Globus pallidus (tissue), 1 donor: Measurements from ENCODE around the gene RBMXL3.
A peak's percentile ranks its signal among the peaks of the same experiment; 100 is the strongest.
"Not testable (repeated sequence)": the region's sequence is repeated elsewhere in the genome, so short reads cannot be mapped to it uniquely, and the experiment has no call there.

Experiments
- DNase-seq: peaks from one replicate; pipeline ENCODE4 v3.0.0-alpha.2; 2015; ENCODE audit warnings: low spot score

Gene RBMXL3

DNA sequence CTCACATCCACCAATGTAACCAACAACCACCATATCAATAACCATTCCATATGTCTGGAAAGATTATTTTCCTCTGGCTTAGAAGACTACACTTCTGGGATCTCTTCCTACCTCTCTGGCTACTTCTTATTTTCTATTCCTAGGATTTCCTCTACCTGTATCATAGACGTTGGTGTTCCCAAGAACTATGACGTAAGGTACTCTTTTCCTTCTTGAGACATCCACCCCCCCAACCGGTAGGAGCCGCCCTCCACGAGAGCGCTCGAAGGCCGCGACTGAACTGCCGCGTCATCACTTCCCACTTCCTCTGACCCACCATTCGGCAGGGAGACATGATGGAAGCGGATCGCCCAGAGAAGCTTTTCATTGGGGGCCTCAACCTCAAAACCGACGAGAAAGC lies at the start of gene RBMXL3:
TSS of gene RBMXL3 (plus strand) at position 301 of the 400 bp plus-strand sequence. CDS start at position 333, 32 bp downstream.
- no peak for DNase-seq

DNA sequence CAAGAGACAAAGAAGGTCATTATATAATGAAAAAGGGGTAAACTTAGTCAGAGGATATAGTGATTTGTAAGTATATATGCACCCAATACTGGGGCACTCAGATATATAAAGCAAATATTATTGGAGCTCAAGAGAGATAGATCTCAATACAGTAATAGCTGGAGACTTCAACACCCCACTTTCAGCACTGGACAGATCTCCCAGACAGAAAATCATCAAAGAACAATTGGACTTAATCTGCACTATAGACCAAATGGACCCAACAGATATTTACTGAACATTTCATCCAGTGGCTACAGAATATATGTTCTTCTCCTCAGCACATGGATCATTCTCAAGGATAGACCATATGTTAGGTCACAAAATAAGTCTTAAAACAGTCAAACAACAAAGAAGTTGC lies 47.2 kb upstream of the RBMXL3 start:
- DNase-seq, result no peak

DNA sequence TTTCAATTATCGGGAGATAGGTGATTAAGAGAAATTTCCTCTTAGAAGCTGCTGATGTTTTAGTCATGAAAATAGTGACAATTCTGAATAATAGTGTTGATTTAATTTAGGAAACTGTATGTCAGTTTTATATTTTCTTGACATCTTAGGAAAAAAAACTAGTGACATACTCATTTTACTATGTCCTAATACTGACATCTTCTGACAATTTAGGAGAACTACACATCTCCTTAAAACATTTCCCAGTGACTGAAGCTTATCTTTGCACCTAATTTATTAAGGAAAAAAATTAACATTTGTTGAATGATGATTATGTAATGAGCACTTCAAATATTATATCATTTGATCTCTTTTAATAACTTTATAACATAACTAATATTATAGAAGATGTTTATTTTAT lies 42.0 kb upstream of the RBMXL3 start:
- DNase-seq, result no peak

DNA sequence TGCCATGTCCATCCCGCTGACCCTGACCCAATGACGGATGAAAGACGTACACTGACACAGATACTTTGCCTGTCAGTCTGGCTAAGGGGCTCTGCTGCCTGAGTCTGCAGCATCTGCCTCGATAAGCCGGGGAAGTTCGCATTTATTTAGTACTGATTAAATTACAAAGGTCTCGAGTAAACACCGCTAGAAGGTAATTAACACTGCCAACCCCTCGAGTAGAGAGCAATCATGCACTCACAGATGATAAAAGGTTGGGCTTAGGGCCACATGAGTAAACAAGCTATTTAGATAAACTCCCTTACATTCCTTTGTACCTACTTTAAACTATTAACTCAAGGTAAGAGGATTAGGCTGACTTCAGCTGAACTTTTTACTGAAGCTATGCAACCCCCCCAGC lies 16.0 kb upstream of the RBMXL3 start:
- no peak for DNase-seq

DNA sequence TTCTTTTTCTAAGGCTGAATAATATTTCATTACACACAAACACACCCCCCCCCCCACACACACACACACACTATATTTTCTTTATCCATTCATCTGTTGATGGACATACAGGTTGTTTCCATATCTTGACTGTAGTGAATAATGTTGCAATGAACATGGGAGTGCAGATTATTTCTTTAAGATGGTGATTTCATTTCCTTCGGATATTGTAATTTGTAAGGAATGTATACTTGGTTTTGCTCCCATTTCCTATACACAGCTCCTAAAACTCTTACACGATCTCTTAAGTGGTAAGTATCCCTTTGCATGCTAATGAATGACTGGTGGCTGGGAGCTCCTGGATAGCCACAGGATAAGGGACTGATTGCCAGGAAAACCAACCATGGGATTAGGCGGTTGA lies 14.7 kb upstream of the RBMXL3 start:
- DNase-seq, result no peak

DNA sequence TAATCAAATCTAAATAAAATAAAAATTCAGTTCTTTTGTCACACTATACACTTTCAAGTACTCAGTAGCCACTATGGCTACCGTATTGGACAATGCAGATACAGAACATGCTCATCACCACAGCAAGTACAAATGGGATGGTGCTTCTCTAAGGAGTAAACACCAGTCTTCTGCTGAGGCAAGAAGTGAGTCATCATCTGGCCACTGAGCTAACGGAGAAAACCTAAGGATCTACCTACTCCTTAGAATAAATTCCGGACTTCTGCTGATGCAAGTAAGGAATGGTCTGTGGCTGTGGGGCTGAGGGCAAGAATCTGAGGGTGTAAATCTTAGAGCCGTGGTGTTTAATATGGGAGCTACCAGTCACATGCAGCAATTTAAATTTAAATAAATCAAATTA lies 11.3 kb upstream of the RBMXL3 start:
- no peak for DNase-seq

DNA sequence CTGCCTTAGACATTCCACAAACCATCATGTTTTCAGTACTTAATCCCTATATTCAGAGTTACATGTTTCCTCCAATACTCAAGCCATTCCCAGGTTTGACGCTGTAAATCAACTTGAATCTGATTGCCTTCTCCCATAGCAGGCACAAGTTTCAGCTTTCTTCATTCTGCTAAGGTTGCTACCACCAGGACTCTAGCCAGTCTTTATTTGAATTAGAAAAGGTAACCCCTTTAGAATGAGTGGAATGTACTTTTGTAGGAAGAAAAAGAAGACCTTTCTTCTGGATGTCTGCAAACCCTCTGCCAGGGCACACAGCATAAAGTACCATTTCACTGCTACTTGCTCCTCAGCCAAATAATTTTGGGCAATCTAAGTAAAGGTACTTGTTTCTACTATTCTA lies 10.7 kb upstream of the RBMXL3 start:
- no peak for DNase-seq

DNA sequence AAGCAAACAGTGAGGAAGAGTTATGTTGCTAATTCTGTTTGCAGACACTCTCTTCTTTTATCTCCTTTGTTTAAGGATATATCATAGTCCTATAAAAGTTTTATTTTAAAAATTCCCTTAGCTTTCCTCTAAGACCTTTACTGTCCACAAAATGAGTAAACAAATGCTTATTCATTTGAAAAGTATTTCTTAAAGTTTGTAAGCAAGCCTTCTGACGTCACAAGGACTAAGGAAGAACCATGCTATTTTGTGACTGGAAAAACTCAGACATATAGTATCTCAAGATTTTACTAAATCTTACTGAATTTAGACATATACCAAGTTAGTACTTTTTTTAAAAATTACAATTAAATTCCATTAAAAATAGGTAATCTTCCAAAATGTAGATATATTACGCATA lies 5.2 kb upstream of the RBMXL3 start:
- no peak for DNase-seq

DNA sequence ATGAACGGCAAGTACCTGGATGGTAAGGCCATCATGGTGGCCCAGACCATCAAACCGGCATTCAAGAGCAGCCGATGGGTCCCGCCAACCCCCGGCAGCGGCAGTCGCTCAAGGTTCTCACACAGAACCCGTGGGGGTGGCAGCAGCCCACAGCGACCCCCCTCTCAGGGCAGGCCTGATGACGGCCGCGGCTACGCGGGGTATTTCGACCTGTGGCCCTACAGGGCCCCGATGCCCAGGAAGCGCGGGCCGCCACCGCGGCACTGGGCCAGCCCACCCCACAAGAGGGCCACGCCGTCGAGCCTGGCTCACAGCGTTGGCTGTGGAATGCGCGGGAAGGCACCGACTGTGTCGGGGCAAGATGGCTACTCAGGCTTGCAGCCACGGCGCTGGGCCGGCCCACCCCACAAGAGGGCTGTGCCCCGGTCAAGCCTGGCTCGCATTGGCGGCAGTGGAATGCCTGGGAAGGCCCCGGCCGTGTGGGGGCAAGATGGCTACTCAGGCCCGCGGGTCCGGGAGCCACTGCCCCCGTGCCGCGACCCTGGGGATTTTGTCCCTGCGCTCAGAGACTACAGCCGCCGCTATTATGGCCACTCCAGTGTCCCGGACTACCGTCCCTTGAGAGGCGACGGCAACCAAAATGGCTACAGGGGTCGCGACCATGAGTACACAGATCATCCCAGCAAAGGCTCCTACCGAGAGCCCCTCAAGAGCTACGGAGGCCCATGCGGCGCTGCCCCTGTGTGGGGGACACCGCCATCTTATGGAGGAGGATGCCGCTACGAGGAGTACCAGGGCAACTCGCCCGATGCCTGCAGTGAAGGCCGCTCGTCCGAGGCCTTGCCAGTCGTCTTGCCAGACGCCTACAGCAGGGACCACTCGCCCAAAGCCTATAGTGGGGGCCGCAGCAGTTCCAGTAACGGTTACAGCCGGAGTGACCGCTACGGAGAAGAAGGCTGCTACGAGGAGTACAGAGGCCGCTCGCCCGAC lies 731 bp downstream of the RBMXL3 start:
- no peak for DNase-seq

DNA sequence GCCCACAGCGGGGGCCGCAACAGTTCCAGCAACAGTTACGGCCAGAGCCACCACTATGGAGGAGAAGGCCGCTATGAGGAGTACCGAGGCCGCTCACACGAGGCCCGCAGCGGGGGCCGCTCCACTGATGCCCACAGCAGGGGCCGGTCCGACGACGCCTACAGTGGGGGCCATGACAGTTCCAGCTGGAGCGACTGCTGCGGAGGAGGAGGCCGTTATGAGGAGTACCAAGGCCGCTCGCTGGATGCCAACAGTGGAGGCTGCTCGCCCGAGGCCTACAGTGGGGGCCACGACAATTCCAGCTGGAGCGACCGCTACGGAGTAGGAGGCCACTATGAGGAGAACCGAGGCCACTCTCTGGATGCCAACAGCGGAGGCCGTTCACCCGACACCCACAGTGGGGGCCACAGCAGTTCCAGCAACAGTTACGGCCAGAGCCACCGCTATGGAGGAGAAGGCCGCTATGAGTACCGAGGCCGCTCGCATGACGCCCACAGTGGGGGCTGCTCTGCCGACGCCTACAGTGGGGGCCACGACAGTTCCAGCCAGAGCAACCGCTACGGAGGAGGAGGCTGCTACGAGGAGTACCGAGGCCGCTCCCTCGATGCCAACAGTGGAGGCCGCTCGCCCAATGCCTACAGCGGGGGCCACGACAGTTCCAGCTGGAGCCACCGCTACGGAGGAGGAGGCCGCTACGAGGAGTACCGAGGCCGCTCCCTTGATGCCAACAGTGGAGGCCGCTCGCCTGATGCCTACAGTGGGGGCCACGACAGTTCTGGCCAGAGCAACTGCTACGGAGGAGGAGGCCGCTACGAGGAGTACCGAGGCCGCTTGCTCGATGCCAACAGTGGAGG lies 1.7 kb downstream of the RBMXL3 start:
- DNase-seq, result no peak

DNA sequence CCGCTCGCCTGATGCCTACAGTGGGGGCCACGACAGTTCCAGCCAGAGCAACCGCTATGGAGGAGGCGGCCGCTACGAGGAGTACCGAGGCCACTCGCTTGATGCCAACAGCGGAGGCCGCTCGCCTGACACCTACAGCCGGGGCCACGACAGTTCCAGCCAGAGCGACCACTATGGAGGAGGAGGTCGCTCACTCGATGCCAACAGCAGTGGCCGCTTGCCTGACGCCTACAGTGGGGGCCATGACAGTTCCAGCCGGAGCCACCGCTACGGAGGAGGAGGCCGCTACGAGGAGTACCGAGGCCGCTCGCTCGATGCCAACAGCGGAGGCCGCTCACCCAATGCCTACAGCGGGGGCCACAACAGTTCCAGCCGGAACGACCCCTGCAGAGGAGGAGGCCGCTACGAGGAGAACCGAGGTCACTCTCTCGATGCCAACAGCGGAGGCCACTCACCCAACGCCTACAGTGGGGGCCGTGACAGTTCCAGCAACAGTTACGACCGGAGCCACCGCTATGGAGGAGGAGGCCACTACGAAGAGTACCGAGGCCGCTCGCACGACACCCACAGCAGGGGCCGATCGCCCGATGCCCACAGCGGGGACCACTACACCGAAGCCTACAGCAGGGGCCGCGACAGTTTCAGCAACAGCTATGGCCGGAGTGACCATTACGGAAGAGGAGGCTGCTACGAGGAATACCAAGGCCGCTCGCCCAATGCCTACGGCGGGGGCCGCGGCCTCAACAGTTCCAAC lies 2.5 kb downstream of the RBMXL3 start:
- no peak for DNase-seq

DNA sequence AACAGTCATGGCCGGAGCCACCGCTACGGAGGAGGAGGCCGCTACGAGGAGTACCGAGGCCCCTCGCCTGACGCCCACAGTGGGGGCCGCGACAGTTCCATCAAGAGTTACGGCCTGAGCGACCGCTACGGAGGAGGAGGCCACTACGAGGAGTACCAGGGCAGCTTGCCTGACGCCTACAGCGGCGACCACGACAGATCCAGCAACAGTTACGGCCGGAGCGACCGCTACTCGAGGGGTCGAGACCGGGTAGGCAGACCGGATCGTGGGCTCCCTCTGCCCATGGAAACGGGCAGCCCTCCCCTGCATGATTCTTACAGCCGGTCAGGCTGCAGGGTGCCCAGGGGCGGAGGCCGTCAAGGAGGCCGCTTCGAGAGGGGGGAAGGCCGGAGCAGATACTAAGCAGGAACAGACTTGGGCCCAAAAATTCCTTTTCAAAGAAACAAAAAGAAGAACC lies 3.1 kb downstream of the RBMXL3 start:
- no peak for DNase-seq

DNA sequence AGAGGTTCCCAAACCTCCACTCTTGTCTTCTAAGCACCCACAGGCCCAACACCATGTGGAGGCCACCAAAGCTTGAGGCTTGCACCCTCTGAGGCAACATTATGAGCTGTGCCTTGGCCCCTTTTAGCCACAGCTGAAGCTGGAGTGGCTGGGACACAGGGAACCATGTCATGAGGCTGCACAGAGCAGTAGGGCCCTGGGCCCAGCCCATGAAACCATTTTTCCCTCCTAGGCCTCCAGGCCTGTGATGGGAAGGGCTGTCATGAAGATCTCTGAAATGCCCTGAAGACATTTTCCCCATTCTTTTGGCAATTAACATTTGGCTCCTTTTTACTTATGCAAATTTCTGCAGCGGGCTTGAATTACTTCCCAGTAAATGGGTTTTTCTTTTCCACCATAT lies 14.8 kb downstream of the RBMXL3 start:
- no peak for DNase-seq

DNA sequence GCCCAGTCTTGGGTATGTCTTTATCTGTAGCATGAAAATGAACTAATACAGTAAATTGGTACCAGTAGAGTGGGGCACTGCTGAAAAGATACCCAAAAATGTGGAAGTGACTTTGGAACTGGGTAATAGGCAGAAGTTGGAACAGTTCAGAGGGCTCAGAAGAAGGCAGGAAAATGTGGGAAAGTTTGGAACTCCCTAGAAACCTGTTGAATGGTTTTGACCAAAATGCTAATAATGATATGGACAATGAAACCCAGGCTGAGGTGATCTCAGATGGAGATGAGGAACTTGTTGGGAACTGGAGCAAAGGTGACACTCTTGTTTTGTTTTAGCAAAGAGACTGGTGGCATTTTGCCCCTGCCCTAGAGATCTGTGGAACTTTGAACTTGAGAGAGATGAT lies 20.3 kb downstream of the RBMXL3 start:
- not testable (repeated sequence) for DNase-seq

DNA sequence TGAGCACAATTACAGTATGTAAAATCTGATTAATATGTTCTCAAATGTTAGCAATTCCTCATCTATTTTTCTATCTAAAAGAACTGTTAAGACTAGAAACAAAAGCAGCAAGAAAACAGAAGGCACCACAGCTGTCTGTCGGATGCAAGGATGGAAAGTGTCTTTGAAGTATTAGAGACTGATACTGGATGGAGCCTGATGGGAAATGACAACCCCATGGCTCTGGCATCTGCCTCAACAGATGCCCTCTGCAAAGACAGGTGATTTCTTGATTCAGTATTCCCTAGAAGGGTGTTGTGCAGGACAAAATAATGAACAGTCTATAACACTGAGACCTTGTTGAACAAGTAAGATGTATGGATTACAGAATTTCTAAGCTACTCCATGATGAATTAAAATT lies 24.9 kb downstream of the RBMXL3 start:
- no peak for DNase-seq

DNA sequence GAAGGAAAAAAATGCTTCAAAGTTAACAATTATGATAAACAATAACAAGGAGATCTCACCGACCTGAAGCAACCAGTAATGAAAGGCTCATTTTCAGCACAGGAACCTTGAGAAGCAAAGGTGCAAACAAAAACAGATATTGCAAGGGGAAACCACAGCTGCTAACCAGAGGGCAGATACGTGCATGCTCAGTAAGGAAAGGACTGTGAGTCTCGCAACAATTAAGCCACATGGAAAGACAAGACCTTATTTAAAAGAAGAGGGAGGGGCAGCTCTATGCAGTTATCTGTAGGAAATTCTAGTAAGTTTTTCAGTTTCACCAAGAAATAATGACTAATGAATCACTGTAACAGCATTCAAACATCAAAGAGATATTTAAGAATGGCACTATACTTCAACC lies 25.4 kb downstream of the RBMXL3 start:
- DNase-seq, result no peak

DNA sequence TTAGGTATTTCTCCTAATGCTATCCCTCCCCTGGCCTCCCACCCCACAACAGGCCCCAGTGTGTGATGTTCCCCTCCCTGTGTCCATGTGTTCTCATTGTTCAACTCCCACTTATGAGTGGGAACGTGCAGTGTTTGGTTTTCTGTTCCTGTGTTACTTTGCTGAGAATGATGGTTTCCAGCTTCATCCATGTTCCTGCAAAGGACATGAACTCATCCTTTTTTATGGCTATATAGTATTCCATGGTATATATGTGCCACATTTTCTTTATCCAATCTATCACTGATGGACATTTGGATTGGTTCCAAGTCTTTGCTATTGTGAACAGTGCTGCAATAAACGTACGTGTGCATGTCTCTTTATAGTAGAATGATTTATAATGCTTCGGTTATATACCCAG lies 28.1 kb downstream of the RBMXL3 start:
- not testable (repeated sequence) for DNase-seq

DNA sequence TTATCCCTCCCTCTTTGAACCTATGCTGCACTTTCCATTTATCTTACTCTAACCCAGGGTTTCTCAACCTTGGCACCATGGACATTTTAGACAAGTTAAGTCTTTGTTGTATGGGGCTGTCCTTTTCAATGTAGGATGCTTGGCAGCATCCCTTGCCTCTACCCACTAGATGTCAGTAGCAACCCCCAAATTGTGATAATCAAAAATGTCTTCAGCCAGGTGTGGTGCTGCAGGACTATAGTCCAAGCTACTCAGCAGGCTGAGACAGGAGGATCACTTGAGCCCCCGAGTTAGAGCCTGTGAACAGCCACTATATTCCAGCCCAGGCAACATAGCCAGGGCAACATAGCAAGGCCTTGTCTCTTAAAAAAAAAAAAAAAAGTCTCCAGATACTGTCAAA lies 37.7 kb downstream of the RBMXL3 start:
- peak; percentile 29 for DNase-seq

DNA sequence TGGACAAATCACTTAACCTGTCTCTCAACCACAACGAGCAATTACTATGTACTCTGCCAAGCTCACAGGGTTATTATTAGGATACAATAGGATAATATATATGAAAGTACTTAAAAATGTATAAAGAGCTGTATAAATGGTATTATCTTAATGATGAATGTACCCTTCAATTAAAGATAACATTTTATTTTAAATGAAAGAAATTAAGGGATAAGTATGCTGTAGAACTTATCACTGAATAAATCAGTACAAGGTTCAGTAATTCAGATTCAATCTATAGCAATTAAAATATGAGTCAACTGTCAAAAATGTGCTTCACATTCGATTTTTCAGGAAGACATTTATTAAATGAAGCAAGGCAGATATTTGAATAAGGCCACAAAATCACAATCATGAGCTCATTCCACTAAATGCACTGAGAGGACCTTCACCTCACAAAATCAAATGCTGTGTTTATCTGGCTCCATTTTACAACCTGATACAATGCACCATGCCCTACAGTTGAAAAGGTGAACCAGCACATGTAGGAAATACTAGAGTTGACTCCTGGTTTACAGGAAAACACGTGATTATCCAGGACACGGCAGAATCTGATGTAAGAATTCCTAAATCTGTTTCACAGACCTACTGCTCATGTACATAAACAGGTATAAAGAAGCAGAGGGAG lies 40.3 kb downstream of the RBMXL3 start:
- DNase-seq, result no peak

DNA sequence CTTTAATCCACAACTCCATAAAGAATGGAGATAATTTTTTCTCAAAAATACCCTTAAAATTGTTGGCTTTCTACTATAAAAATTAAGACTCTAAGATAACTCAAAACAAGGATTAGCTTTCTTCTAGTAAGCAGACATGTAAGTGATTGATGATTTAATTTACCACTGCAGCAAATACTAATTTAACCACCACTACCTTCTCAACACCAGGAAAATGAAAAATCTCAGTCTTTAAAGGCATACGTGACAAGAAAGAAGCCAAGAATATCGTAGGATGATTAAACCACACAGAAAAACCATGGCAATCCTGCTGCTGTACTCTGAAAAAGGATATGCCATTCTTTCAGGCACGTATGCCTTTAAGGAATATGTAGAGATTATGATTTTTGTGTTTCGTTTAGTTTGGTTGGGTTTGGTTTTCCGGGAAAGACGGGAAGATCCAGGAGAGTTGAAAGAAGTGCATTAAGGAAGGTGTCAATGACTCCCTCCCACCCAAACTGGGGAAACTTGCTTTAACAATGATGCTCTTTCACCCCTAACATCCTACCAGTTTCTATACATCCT lies 43.8 kb downstream of the RBMXL3 start:
- DNase-seq, result no peak
